Trophoblast cell (in vitro differentiated cells and primary cell): Measurements from ENCODE around the gene GOLPH3.
"Not testable (repeated sequence)": the region's sequence is repeated elsewhere in the genome, so short reads cannot be mapped to it uniquely, and the experiment has no call there.

ENCODE experiments used
- DNase-seq, 2 donors: peaks; one replicate each; pipeline ENCODE4 v3.0.0-alpha.2; 2016
- H2AFZ ChIP-seq: 2 replicates; pipeline ENCODE4 v1.6.1; 2013; ENCODE audit warnings: low read length, moderate library complexity, mild to moderate bottlenecking; ENCODE audit not compliant: insufficient read depth, poor library complexity
- H2AK5ac ChIP-seq: 2 replicates; pipeline ENCODE4 v1.6.1; 2013; ENCODE audit warnings: mild to moderate bottlenecking, low read length
- H2BK120ac ChIP-seq: 2 replicates; pipeline ENCODE4 v1.6.1; 2013; ENCODE audit warnings: low read length, mild to moderate bottlenecking, moderate library complexity; ENCODE audit not compliant: insufficient read depth, poor library complexity
- H2BK12ac ChIP-seq: 2 replicates; pipeline ENCODE4 v1.6.1; 2013; ENCODE audit warnings: mild to moderate bottlenecking, low read length, moderate library complexity
- H2BK5ac ChIP-seq: 2 replicates; pipeline ENCODE4 v1.6.1; 2013; ENCODE audit warnings: low read length, low read depth, moderate library complexity, mild to moderate bottlenecking; ENCODE audit not compliant: poor library complexity
- H3K14ac ChIP-seq: 2 replicates; pipeline ENCODE4 v1.6.1; 2013; ENCODE audit warnings: mild to moderate bottlenecking, low read length
- H3K18ac ChIP-seq: 2 replicates; pipeline ENCODE4 v1.6.1; 2013; ENCODE audit warnings: mild to moderate bottlenecking, low read length
- H3K23ac ChIP-seq: 2 replicates; pipeline ENCODE4 v1.6.1; 2013; ENCODE audit warnings: low read length
- H3K27ac ChIP-seq: 2 replicates; pipeline ENCODE4 v1.5.1; 2013; ENCODE audit warnings: low read depth, mild to moderate bottlenecking, inconsistent platforms, low read length, moderate library complexity
- H3K27me3 ChIP-seq: 2 replicates; pipeline ENCODE4 v1.6.1; 2013; ENCODE audit warnings: inconsistent platforms, mild to moderate bottlenecking, low read length, moderate library complexity; ENCODE audit not compliant: insufficient read depth
- H3K36me3 ChIP-seq, 2 experiments: 1 replicate in 1 of 2; 2 replicates in 1 of 2; pipeline ENCODE4 v1.6.1; 2013; ENCODE audit warnings: low read length in 2 of 2, mild to moderate bottlenecking in 2 of 2, moderate library complexity in 1 of 2; ENCODE audit not compliant: insufficient read depth in 2 of 2, control insufficient read depth in 1 of 2
- H3K4ac ChIP-seq: 2 replicates; pipeline ENCODE4 v1.6.1; 2013; ENCODE audit warnings: low read depth, mild to moderate bottlenecking, low read length, moderate library complexity
- H3K4me1 ChIP-seq, 2 experiments: 1 replicate in 1 of 2; 2 replicates in 1 of 2; pipeline ENCODE4 v1.6.1; 2013; ENCODE audit warnings: low read length in 2 of 2, mild to moderate bottlenecking in 2 of 2, moderate library complexity in 1 of 2; ENCODE audit not compliant: insufficient read depth in 2 of 2, control insufficient read depth in 1 of 2
- H3K4me2 ChIP-seq: 2 replicates; pipeline ENCODE4 v1.6.1; 2013; ENCODE audit warnings: inconsistent platforms, mild to moderate bottlenecking, low read length, moderate library complexity
- H3K4me3 ChIP-seq: 2 replicates; pipeline ENCODE4 v1.5.1; 2013; ENCODE audit warnings: mild to moderate bottlenecking, low read depth, low read length, inconsistent platforms
- H3K79me1 ChIP-seq: one replicate; pipeline ENCODE4 v1.6.1; 2013; ENCODE audit warnings: low read length
- H3K79me2 ChIP-seq: 2 replicates; pipeline ENCODE4 v1.6.1; 2013; ENCODE audit warnings: low read length, mild to moderate bottlenecking; ENCODE audit not compliant: control insufficient read depth, insufficient read depth, poor library complexity
- H3K9ac ChIP-seq: 2 replicates; pipeline ENCODE4 v1.6.1; 2013; ENCODE audit warnings: mild to moderate bottlenecking, low read length
- H3K9me3 ChIP-seq: 2 replicates; pipeline ENCODE4 v1.6.1; 2013; ENCODE audit warnings: low read depth, mild to moderate bottlenecking, control low read depth, inconsistent platforms, low read length; ENCODE audit not compliant: insufficient read depth
- H4K12ac ChIP-seq: 2 replicates; pipeline ENCODE4 v1.6.1; 2013; ENCODE audit warnings: low read depth, mild to moderate bottlenecking, low read length, moderate library complexity
- H4K8ac ChIP-seq: 2 replicates; pipeline ENCODE4 v1.6.1; 2013; ENCODE audit warnings: low read depth, mild to moderate bottlenecking, low read length, moderate library complexity
- H4K91ac ChIP-seq: one replicate; pipeline ENCODE4 v1.6.1; 2013; ENCODE audit warnings: low read depth, mild to moderate bottlenecking, low read length, moderate library complexity
- WGBS: extraction: QIAGEN DNeasy Blood & Tissue Kit; methylation state at CpG from one replicate; pipeline ENCODE4 v1.1.7; 2013; ENCODE audit warnings: missing lambda C conversion rate; ENCODE audit not compliant: insufficient read length, insufficient coverage; ENCODE audit errors: extremely low coverage; 5-methylcytosine and 5-hydroxymethylcytosine counted together

The GOLPH3 gene

GRCh38 chr5:32087086-32088082 is 86.7 kb downstream of the GOLPH3 start:
- Histone ChIP-seq H2BK5ac (no peak overlapping the region), H3K23ac (no peak overlapping the region), H3K27me3 (no peaks in the 10 kb centered on the region), H3K14ac (no peak overlapping the region), H3K4ac (no peak overlapping the region), H3K9ac (no peak overlapping the region), H2AK5ac (no peak overlapping the region), H4K91ac (no peak overlapping the region), H3K4me2 (no peak overlapping the region), H2BK12ac (no peak overlapping the region), H3K79me2 (no peaks in the 10 kb centered on the region), H2BK120ac (no peak overlapping the region), H3K4me3 (no peak overlapping the region), H3K36me3 (peaks cover 0 to 8% of the 10 kb centered on the region in 2 experiments), H3K27ac (no peak overlapping the region), H3K9me3 (no peaks in the 10 kb centered on the region), H2AFZ (no peak overlapping the region), H4K8ac (no peak overlapping the region), H3K4me1 (no peaks in the 10 kb centered on the region), H3K79me1 (no peaks in the 10 kb centered on the region), H4K12ac (no peak overlapping the region), H3K18ac (no peak overlapping the region)
- no CpG with 5 or more reads among the region's 24 CpGs for WGBS
- no peak for DNase-seq

GRCh38 chr5:32083981-32084430 is 90.1 kb downstream of the GOLPH3 start:
- Histone ChIP-seq H3K4me1 (no peaks in the 10 kb centered on the region), H3K27ac (no peak overlapping the region), H3K27me3 (no peaks in the 10 kb centered on the region), H3K23ac (no peak overlapping the region), H2BK5ac (no peak overlapping the region), H4K8ac (no peak overlapping the region), H3K36me3 (peaks cover 0 to 3% of the 10 kb centered on the region in 2 experiments), H2BK120ac (no peak overlapping the region), H3K9ac (no peak overlapping the region), H2AK5ac (no peak overlapping the region), H3K18ac (no peak overlapping the region), H2AFZ (no peak overlapping the region), H3K79me1 (no peaks in the 10 kb centered on the region), H3K9me3 (no peaks in the 10 kb centered on the region), H3K4me3 (no peak overlapping the region), H3K4me2 (no peak overlapping the region), H3K79me2 (no peaks in the 10 kb centered on the region), H4K12ac (no peak overlapping the region), H2BK12ac (no peak overlapping the region), H3K14ac (no peak overlapping the region), H4K91ac (no peak overlapping the region), H3K4ac (no peak overlapping the region)
- no peak for DNase-seq
- WGBS: no CpG with 5 or more reads among the region's 10 CpGs

GRCh38 chr5:32082701-32083100 is 91.4 kb downstream of the GOLPH3 start:
- H3K14ac ChIP-seq: no peak overlapping the region
- H2AK5ac ChIP-seq: no peak overlapping the region
- H2BK120ac ChIP-seq: no peak overlapping the region
- H3K27me3 ChIP-seq: no peaks in the 10 kb centered on the region
- no peaks in the 10 kb centered on the region for H3K79me1 ChIP-seq
- H2AFZ ChIP-seq: no peak overlapping the region
- H3K9ac ChIP-seq: no peak overlapping the region
- H3K4ac ChIP-seq: no peak overlapping the region
- no peak overlapping the region for H2BK12ac ChIP-seq
- H3K79me2 ChIP-seq: no peaks in the 10 kb centered on the region
- no peak overlapping the region for H3K4me3 ChIP-seq
- no peak overlapping the region for H3K27ac ChIP-seq
- no peaks in the 10 kb centered on the region for H3K36me3 ChIP-seq
- no peak overlapping the region for H4K91ac ChIP-seq
- H3K4me2 ChIP-seq: no peak overlapping the region
- no peak overlapping the region for H3K23ac ChIP-seq
- H4K8ac ChIP-seq: no peak overlapping the region
- no peak overlapping the region for H2BK5ac ChIP-seq
- no peaks in the 10 kb centered on the region for H3K9me3 ChIP-seq
- no CpG with 5 or more reads among the region's 4 CpGs for WGBS
- no peak overlapping the region for H4K12ac ChIP-seq
- no peak overlapping the region for H3K18ac ChIP-seq
- no peak for DNase-seq
- H3K4me1 ChIP-seq: no peaks in the 10 kb centered on the region

- H3K14ac ChIP-seq, H3K4ac ChIP-seq, H3K36me3 ChIP-seq, H3K9me3 ChIP-seq, H3K4me3 ChIP-seq, H3K4me1 ChIP-seq, H3K23ac ChIP-seq, H2AFZ ChIP-seq, H2BK12ac ChIP-seq, DNase-seq, H3K27ac ChIP-seq, H4K12ac ChIP-seq, H4K91ac ChIP-seq, H3K9ac ChIP-seq, H4K8ac ChIP-seq, H3K27me3 ChIP-seq, H2AK5ac ChIP-seq, H2BK120ac ChIP-seq, H2BK5ac ChIP-seq, H3K18ac ChIP-seq, H3K79me1 ChIP-seq, H3K79me2 ChIP-seq, H3K4me2 ChIP-seq: not testable (repeated sequence)
- WGBS: no CpG with 5 or more reads among the region's 1 CpG
Measured at GRCh38 chr5:32080565-32080964, 93.6 kb downstream of the GOLPH3 start.
